ENCODE results near the gene ALPL. TPM values are rescaled to one million over a fixed set of nuclear protein-coding genes. Genes with fewer than 3 reads are reported as not detected.

The ALPL gene
- total and polyA plus RNA-seq, 2 of the 4 experiments (the other 2 are of a cell fraction): 0.54 to 2.2 TPM

GRCh38 chr1:21596628-21597027 is 87.4 kb downstream of the ALPL start:
- CTCF ChIA-PET: interaction anchor here (1.7 kb wide), 1 partner anchor 228 kb away, joined by 4 read pairs; no protein-coding TSS in a partner anchor
- intact Hi-C loops (cut with micrococcal nuclease): no loop called here
- no peak for ATAC-seq (ENCODE audit: low read depth)

More at GRCh38 chr1:21596628-21597027, 87.4 kb downstream of the ALPL start:
- in situ Hi-C loops (cut with MboI; ENCODE audit: low sequenced_read_pairs): no loop called here
- Histone ChIP-seq H3K4me1 (ENCODE audit: control insufficient read depth, insufficient read depth, low read length) (no peaks in the 10 kb centered on the region), H3K18ac (ENCODE audit: low read depth, low read length) (no peak overlapping the region), H3K4me3 (ENCODE audit: insufficient read depth, low read depth, low read length) (no peak overlapping the region), H2BK20ac (ENCODE audit: low read depth, low read length) (no peak overlapping the region), H2AK9ac (replicated peaks; ENCODE audit: low read depth, low read length, poor library complexity) (peak overlapping the region; percentile 13), H3K27ac (ENCODE audit: insufficient read depth, low read length) (no peak overlapping the region), H2AFZ (replicated peaks; ENCODE audit: low read length, poor library complexity) (no peak overlapping the region), H3K9ac (ENCODE audit: low read depth, low read length) (no peak overlapping the region), H2BK15ac (ENCODE audit: low read depth, low read length) (no peak overlapping the region), H3K9me1 (ENCODE audit: insufficient read depth, low read length) (no peaks in the 10 kb centered on the region), H3K4me2 (ENCODE audit: low read depth, low read length) (no peak overlapping the region), H4K8ac (ENCODE audit: low read depth in 2 of 2, low read length in 2 of 2) (no peak overlapping the region), H2BK5ac (ENCODE audit: low read depth, low read length, poor library complexity, severe bottlenecking) (no peak overlapping the region), H3K79me1 (ENCODE audit: low read depth in 1 of 2, low read length in 2 of 2) (no peaks in the 10 kb centered on the region), H4K91ac (ENCODE audit: insufficient read depth, low read depth, low read length) (no peak overlapping the region), H4K5ac (ENCODE audit: low read depth, low read length) (no peak overlapping the region), H2BK120ac (ENCODE audit: low read depth, low read length) (no peak overlapping the region), H3K56ac (ENCODE audit: extremely low read depth, insufficient read depth, low read length) (no peak overlapping the region), H3K4ac (ENCODE audit: low read depth, low read length) (no peak overlapping the region), H3K27me3 (ENCODE audit: control insufficient read depth, insufficient read depth, low read length) (peaks cover 28% of the 10 kb centered on the region), H3K9me3 (ENCODE audit: control insufficient read depth, insufficient read depth, low read length) (no peaks in the 10 kb centered on the region), H4K20me1 (ENCODE audit: insufficient read depth, low read length) (no peaks in the 10 kb centered on the region; the same call in 1 of the 2 replicates), H3K23ac (ENCODE audit: low read depth, low read length) (no peak overlapping the region), H3K14ac (replicated peaks; ENCODE audit: low read depth, low read length) (no peak overlapping the region), H3K36me3 (ENCODE audit: control insufficient read depth, insufficient read depth, low read length) (no peaks in the 10 kb centered on the region), H2AK5ac (ENCODE audit: low read depth, low read length) (no peak overlapping the region)
- BruUV-seq (replicated peaks): no TSS peak
- TF ChIP-seq RAD21 (IDR thresholded peaks at IDR 0.05; ENCODE audit: low read length) (no peak), CEBPB (IDR thresholded peaks at IDR 0.05; ENCODE audit: low read depth, low read length) (no peak), USF2 (IDR thresholded peaks at IDR 0.05; ENCODE audit: low read depth, low read length) (no peak), RFX5 (IDR thresholded peaks at IDR 0.05; ENCODE audit: low read depth, low read length) (no peak), RCOR1 (IDR thresholded peaks at IDR 0.05; ENCODE audit: insufficient replicate concordance, low read length) (no peak)
- POLR2A ChIA-PET (ENCODE audit: unreplicated experiment): no interaction called here
- DNase-seq: no peak
- dilution Hi-C loops (cut with HindIII; ENCODE audit: low sequenced_read_pairs, unreplicated experiment): no loop called here
- no CpG with 5 or more reads among the region's 2 CpGs for WGBS, 2 experiments (ENCODE audit: extremely low coverage in 2 of 2, insufficient read length in 1 of 2)

All from IMR-90 (cell line).